ENCODE measurements around the gene KCNJ16.

DNA sequence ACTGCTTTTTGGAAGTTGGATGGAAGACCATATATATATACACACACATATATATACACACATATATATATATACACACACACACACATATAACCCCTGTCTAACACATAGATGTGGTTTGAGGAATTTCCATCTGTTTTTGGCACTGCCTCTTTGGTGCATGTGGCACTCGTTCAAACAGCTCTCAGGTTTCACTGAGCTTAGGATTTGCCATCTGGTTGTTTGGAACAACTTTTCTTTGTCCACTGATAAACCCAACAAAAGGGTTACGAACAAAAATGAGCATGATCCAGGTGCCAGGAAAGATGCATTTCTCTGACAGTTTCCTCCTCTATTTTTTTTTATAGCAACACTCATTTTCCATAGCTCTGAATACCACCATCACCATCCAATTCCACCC lies 14.6 kb upstream of the KCNJ16 start:
- no peak for TF ChIP-seq CTCF (IDR thresholded peaks at IDR 0.05)
- no peak for TF ChIP-seq POLR2A (IDR thresholded peaks at IDR 0.05)
